HL-60/S4 treated with retinoic acid at 250 ng/mL for 4 days and 3 days (cell line): ENCODE measurements around the gene KIRREL3.

Experiments used
- in situ Hi-C: fragments of 300-500 bp; cut with MboI; formaldehyde crosslinking; loops from 2 replicates; pipeline ENCODE4 v1.7.0; 2022; ENCODE audit warnings: low sequenced_read_pairs

The KIRREL3 gene

DNA sequence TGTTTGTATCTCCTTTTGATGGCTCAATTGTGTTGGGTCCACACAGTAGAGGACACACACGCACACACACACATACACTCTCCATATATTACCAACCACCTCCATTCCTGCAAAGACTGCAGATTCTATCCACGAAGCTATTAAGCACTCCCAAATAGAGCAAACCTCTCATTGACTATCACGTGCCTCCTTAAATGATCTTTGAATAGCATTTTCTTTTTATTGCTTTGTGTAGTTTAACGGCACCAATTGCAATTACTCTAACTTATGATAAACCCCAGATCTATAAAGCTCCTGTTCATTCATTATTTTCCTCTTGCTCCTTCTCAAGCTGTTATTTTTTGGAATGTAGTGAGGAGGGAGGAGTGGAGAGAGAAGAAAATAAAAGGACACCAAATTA is 440.3 kb downstream of the KIRREL3 start:
- in situ Hi-C loops = no loop called here

GRCh38 chr11:126548581-126549550 is 451.7 kb downstream of the KIRREL3 start:
- in situ Hi-C loops = no loop called here

DNA sequence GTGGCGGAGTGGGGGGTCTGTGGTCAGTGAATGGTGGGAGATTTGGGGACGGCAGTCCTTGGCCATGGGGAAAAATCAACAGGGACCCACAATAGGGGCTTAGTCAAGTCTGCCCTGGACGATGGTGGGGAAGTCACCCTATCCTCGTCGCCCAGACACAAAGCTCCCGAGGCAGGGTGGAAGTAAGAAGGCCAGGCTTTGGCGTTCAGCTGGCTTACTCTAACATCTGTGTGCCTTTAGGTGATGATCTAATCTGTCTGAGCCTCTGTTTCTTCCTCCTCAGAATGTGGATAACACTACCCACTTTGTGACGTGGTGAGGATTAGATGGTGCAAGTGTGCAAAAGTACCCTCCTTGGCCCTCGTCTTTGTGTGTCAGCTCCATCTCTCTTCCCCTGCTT is 452.9 kb downstream of the KIRREL3 start:
- in situ Hi-C loops = no loop called here

DNA sequence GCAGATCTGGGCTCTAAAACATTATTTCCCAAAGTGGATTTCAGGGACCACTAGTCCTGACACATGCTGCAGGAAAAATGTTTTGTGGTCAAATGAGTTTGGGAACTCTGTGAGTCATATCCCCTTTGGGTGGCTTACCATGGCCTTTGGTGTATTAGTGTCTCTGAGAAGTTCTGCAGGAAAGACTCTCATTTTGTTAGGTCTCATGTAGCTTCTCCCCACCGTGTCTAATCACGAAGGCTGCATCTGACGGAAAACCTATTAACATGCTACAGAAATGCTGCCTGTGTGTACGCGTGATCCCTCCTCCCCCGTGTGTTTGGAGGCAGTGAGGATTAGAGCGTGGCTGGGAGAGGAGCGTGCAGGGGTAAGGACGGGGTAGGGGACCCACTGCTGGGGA is 453.4 kb downstream of the KIRREL3 start:
- in situ Hi-C loops = no loop called here

GRCh38 chr11:126546694-126547093 is 453.9 kb downstream of the KIRREL3 start:
- in situ Hi-C loops = no loop called here

DNA sequence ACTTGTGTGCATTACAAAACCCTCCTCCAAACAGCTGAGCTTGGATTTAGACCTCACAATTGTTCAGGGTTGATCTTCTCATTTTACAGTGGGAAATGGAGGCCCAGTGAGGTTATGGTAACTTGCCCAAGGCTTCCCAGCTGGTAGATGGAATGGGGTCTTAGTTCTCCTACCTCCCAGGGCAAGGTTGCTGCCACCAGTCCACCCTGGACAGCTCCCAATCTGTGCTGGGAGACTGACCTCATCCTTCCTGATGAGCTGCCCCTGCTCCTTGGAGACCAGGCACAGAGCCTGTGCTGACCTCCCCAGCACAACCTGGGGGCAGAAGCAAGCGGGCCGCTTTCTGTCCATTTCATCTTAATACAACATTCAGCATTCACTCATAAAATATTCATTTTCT is 454.4 kb downstream of the KIRREL3 start:
- in situ Hi-C loops = no loop called here

DNA sequence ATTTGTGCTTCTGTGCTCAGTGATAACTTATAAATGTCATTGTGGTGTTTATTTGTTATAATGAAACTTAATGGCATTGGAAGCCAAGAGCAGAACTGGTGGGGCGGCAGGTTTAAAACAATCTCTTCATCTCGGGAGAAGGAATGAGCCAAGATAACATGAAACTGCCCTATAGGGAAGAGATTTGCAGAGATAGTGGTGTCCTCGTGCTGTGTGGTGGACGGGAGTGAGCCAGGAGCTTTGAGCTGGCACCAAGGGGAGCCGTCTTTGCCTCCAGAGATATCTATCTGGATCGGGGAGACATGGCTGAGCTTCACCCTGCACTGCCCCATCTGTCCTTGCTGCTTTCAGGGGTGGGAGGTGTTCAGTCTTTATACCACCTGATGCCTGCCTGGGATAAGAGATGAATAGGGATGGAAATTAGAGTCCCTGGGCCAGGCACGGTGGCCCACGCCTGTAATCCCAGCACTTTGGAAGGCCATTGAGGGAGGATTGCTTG is 455.5 kb downstream of the KIRREL3 start:
- in situ Hi-C loops = no loop called here

GRCh38 chr11:126544108-126545056 is 456.2 kb downstream of the KIRREL3 start:
- in situ Hi-C loops = no loop called here

DNA sequence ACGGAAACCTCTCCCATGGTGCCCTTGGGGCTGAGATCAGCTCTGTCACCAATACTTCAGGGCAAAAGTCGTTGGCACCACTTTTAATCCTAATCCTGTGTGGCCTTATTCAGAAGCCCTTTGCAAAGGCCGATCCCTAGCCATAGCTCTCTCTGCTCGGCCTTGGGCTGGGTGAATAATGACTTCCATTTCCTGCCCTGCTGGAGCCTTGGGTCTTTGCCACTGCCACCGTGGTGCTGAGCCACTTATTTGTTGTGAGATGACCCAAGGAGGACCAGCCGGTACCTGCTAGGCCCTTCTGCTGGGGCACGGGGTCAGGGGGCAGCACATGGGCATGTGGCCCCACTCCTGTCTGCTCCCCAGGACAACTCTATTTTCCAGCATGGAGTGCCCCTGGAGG is 456.9 kb downstream of the KIRREL3 start:
- in situ Hi-C loops = no loop called here

- in situ Hi-C loops = no loop called here
These were observed 458.1 kb downstream of the KIRREL3 start for GRCh38 chr11:126542334-126543015.

- in situ Hi-C loops = no loop called here
These were observed 462.5 kb downstream of the KIRREL3 start for GRCh38 chr11:126538071-126538470.

DNA sequence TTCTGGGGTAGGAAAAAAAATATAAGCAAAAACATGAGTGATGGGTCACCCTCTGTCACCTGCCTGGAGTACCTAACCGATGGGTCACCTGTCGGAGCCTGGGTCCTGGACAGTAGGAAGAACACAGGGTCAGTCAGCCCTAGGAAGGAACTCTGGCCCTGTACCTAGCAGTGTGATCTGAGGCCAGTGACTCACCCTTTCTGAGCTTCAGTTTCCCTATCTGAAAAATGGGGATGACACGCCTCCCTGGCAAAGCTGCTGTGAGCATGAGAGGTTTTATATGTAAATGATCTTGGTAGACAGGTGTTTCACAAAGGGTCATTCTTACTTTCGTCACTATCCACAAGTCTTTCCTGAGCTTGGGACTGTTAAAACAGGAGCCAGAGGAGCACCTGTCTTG is 463.1 kb downstream of the KIRREL3 start:
- in situ Hi-C loops = no loop called here

DNA sequence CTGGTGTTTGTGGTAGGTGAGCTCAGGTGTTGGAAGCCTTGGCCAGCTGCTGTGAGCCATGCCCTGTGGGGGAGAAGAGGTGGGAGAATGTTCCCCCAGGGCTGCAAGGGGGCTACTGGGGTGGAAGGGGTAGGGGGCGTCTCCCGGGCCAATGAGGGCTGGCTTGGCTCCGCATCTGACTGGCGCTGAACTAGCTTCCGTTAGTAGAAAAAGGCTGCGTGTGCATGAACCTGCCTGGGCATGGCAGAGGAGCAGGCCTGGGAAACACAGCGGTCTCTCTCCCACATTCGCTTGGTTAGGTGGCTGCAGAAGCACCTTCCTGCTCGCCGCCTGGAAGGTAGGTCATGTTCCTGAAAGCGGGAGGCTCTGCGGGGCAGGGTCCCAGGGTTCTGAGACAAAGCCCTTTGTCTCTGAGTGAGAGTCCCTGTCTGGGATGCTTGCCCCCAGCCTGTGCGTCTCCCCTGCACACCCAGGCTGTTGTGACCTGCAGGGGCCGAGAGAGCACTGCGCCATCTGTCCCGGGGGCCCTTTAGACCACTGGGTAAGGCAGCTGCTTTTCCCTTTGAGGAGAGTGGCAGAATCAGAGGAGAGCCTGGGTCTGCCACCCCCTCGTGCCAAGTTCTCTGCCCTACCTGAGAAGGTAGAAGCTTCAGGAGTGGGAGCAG is 466.3 kb downstream of the KIRREL3 start:
- in situ Hi-C loops = no loop called here

DNA sequence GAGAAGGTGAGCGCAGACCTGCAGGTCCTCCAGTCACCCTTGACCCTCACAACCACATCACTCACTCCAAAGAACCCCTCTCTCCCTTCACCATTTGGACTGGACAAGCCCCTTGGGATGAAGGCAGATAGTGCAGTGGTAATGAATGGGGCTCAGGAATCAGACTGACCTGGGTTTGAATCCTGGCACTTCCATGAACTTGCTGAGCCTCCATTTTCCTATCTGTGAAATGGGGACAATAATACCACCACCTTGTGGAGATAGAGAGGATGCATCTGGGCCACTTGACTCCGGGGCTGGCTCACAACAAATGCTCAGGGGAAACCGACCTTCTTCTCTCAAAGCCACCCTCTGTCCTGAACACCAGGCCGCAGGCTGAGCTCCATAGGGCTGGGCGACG is 467.0 kb downstream of the KIRREL3 start:
- in situ Hi-C loops = no loop called here

DNA sequence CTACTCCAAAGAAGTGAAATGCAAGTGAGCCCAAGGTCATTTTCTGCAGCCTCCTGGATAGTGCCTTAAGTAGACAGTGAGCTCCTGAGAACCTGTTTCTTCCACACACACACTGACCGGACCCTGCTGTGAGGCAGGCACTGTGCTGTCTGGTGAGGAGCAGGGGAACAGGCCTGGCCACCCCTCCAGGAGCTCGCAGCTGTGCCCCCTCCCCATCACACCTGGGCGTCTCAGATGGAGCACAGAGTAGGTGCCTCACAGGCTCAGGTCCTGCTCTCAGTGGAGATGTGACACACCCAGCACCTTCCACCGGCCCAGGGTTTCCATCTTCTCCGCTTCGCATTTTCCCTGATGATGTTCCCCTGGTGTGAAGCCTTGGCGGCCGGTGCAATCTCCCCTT is 470.2 kb downstream of the KIRREL3 start:
- in situ Hi-C loops = no loop called here

DNA sequence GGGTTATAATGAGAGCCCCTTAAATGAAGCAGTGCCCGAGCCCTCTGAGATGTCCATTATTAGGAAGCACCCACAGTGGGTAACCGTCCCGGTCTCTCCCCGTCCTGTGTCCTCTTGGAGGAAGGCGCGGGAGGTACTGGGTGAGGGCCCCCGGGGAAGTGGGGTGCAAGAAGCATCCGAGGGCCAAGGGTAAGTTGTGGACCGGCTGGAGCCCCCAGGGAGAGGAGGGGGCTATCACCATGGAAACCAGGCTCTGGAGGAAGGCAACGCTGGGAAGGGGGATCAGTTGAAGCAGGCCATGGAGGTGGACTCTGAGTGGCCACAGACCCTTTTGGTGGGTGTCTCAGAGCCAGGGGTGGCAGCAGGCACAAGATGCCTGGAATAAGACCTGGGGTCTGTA is 471.5 kb downstream of the KIRREL3 start:
- in situ Hi-C loops = no loop called here

- in situ Hi-C loops = no loop called here
These were observed 472.5 kb downstream of the KIRREL3 start for GRCh38 chr11:126528075-126528474.

DNA sequence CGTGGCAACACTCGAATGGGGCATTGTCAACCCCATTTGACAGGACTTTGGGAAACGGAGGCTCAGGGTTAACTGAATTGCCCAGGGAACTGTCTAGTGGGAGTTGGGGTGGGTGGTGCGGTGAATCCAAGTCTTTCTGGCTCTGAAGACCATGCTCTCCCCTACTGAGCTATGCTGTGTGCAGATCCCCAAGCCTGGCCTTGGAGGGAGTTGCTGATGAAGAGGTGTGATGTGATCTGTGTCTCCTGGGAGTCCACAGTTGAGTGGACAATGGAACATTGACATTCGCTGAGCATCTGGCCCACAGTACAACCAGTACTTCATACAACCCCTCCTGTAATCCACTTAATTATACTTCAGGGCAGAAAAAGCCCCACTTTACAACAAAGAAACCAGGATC is 472.9 kb downstream of the KIRREL3 start:
- in situ Hi-C loops = no loop called here

- in situ Hi-C loops = no loop called here
These were observed 474.1 kb downstream of the KIRREL3 start for GRCh38 chr11:126526471-126526870.

- in situ Hi-C loops = no loop called here
These were observed 474.9 kb downstream of the KIRREL3 start for GRCh38 chr11:126525702-126526101.
